ENCODE measurements around the gene UGP2.

Gene UGP2

DNA sequence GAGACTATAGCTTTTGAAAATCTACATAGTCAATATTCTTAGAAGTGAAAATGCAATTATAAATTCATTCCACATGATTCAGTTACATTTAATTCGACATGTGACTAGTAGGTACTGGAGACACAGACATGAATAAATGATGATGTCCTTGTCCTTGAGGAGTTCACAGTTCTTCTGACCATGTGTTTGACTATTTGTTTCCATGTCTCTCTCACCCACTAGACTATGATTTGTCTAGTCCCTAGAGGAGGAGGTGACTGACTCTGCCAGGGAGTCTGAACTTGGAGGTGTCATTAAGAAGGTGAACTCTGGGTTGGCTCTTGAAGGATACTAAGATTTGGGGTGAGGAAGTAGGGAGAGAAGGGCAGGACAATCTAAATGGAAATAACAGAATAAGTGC is 20.7 kb upstream of the UGP2 start:
- Histone ChIP-seq H3K4me3 (no peak overlapping the region), H3K27ac (peak overlapping the region; percentile 4 to 51)
- TF ChIP-seq, protein P1, sequence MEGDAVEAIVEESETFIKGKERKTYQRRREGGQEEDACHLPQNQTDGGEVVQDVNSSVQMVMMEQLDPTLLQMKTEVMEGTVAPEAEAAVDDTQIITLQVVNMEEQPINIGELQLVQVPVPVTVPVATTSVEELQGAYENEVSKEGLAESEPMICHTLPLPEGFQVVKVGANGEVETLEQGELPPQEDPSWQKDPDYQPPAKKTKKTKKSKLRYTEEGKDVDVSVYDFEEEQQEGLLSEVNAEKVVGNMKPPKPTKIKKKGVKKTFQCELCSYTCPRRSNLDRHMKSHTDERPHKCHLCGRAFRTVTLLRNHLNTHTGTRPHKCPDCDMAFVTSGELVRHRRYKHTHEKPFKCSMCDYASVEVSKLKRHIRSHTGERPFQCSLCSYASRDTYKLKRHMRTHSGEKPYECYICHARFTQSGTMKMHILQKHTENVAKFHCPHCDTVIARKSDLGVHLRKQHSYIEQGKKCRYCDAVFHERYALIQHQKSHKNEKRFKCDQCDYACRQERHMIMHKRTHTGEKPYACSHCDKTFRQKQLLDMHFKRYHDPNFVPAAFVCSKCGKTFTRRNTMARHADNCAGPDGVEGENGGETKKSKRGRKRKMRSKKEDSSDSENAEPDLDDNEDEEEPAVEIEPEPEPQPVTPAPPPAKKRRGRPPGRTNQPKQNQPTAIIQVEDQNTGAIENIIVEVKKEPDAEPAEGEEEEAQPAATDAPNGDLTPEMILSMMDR (IDR thresholded peaks at IDR 0.05) = no peak
- DNase-seq (ENCODE audit: low spot score) = no peak

DNA sequence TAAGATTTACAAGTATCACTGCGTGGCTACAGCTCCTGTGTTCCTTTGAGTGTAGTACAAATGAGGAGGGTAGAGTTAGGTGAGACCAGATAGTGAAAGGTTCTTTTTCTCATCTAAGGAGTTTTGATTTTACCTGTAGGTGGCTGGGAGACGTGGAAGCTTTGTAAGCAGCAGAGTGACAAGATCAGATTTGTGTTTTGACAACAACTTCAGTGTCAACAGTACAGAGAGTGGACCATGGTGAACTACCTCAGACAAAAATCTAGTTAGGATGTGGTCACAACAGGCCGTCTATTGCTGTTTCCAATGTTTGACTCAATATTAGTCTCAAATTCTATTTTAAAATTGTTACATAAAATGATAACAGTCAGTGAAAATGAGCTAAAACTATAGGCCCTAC is 20.3 kb upstream of the UGP2 start:
- DNase-seq (ENCODE audit: low spot score) = no peak
- H3K4me3 ChIP-seq = no peak overlapping the region
- H3K27ac ChIP-seq = peak overlapping the region; percentile 4 to 51
- TF ChIP-seq, protein P1 (IDR thresholded peaks at IDR 0.05) = no peak

DNA sequence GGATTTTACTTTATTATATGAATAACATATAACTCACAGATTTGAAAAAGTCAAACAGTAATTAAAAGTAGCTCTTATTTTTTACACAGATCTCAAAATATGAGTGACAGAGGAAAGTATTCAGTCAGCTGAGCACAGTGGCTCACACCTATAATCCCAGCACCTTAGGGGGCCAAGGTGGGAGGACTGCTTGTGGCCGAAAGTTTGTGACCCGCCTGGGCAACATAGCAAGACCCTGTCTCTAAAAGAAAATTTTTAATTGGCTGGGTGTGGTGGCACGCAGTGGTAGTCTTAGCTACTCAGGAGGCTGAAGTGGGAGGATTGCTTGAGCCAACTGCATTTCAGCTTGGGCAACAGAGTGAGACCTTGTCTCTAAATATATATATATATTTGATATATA is 19.2 kb upstream of the UGP2 start:
- DNase-seq (ENCODE audit: low spot score) = no peak
- TF ChIP-seq, protein P1 (IDR thresholded peaks at IDR 0.05) = no peak
- Histone ChIP-seq H3K4me3 (no peak overlapping the region), H3K27ac (peak overlapping the region in 1 of 2 donors; percentile 2)

DNA sequence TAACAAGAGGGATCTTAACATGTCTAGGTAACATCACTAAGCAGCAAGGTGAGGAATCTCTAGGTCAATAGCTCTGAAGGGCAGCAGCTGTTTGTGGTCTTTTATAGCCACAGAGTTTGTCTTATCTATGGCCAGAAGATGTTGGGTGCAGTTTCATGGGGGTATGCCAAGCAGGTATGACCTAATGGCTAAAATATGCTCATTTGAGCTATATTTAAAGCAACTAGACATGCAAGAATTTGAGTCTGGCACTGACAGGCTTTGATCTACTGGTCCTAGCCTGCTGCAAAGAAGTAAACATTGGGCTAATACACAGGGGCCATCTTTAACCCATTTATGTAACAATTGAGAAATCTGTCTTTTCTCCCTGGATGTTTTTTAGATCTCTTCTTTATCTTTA is 13.9 kb upstream of the UGP2 start:
- no peak for DNase-seq (ENCODE audit: low spot score)
- Histone ChIP-seq H3K27ac (peak overlapping the region; percentile 30 to 39), H3K4me3 (no peak overlapping the region)
- TF ChIP-seq, protein P1 (IDR thresholded peaks at IDR 0.05) = no peak

DNA sequence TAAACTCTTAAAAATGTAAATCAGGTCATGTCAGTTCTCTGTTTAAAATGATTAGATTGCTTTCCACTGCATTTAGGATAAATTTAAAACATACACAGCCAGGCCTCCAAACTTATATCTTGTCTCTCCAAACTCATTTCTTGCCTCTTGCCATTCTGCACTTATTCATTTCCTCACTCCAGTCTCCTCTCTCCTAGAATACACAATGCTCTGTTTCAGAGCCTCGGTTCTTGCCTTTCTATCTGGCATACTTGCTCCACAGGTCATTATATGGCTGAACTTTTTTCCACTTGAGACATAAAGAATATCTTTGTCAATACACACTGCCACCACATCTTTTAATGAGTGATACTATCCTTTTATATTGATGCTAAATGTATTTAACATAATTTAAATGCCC is 10.5 kb upstream of the UGP2 start:
- TF ChIP-seq, protein P1 (IDR thresholded peaks at IDR 0.05) = no peak
- Histone ChIP-seq H3K4me3 (no peak overlapping the region), H3K27ac (no peak overlapping the region)
- DNase-seq (ENCODE audit: low spot score) = no peak

DNA sequence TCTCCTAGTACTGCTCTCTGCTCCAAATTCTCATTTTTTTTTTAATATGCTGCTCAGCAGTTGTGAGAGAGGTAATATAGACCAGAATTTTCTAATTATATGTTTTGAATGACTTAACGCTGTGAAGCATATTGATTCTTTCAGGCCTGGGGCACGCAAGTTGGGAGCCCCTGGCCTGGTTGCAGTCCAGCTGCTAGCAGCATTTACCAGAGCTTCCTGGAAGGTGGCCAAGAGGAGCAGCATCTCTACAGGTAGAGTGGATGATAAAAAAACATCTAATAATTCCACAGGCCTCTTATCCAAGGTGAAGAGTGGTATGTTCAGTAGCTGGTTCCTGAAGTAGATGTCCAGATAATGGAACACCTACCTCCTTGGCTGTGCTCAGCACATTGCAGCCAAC is 7.3 kb upstream of the UGP2 start:
- no peak overlapping the region for H3K27ac ChIP-seq

DNA sequence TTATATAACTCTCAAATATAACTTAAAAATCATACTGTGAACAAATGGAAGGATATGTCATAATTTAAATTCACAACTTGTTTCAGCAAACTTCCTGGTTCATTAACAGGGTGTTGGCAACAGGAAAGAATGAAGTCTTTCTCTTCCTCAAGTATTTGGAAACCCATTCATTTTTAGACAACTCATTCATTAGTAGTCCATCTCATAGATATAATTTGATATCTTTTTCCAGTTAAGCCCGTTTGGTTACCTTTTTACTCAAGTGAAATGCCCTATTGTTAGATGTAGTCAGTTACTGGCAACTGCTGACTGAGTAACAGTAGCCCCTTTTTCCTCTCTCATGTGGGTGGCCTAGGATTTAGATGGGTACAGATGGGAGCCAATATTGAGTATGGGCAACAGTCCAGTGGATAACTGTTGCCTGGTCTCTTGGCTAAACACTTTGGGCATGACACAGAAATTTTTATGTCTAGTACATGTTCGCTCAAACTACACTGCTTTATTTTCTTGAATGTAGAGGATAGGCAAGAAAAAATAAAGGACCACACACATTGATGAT is 4.6 kb upstream of the UGP2 start:
- TF ChIP-seq, protein P1 (IDR thresholded peaks at IDR 0.05) = no peak
- no peak for DNase-seq (ENCODE audit: low spot score)
- H3K27ac ChIP-seq = no peak overlapping the region
- no peak overlapping the region for H3K4me3 ChIP-seq

More for the DNA sequence above, 7.3 kb upstream of the UGP2 start:
- TF ChIP-seq, protein P1 (IDR thresholded peaks at IDR 0.05) = no peak
- H3K4me3 ChIP-seq = no peak overlapping the region
- DNase-seq (ENCODE audit: low spot score) = no peak

Data from coronary artery (tissue), 2 donors.